CD1c-positive myeloid dendritic cell (primary cell): ENCODE measurements around the gene FOXL2NB.

Source experiments
- DNase-seq: peaks from one replicate; pipeline ENCODE4 v3.0.0-alpha.2; 2016; ENCODE audit errors: extremely low spot score

FOXL2NB gene

DNA sequence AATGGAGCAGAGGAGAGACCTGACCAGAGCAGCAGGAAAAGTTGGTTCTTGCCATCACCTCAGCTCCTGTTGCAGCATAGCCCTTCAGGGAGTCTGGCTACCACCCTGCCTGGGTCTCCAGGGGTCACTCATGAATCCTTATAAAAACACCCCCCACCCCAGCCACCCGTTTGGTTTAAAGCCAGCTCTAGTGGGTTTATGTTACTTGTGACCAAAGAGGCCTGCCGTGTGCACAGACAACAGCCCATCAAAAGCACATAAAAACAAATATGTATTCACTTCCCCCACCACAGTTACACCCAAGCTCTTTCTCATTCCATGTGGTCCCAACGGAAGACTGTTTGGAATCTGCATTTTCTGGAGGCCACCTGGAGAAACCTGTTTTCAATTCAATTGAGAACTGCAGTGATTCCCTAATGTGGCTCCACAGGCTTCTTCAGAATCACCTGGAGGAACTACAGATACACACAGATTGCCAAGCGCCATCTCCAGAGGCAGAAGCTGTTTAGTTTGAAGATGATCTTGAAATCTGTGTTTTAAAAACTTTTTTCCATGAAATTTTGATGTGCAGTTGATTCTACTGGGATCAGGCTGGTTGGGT is 13.8 kb upstream of the FOXL2NB start:
- DNase-seq = no peak

DNA sequence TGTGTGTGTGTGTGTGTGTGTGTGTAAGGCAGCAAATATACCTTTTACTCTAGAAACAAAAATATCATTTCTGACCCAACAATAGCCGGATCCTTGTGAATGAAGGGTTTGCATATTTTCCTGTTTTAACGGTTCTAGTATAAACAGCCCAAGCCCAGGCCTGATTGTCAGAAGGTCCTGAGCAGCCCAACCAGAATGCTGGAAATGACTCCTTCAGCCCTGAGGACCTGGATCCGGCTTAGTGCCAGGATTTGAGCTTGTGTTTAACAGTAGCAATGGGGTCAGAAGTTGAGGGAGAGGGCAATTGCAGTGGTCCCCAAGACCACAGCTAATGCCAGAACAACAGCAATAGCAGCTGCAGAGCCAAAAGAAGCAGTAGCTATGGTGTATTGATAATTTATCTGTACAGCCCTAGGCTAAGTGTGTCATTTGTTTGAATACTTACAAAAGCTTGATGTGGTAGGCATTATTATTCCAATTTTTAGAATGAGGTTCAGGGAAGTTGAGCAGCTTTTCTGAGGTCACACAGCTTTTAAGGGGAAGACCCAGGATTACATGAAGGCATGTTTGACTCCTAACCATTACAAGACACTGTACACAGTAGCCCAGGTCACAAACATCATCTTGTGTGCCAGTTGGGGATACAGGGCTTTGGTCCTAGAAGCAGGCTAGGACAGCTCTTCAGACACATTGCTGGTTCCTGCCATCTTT is 12.9 kb upstream of the FOXL2NB start:
- no peak for DNase-seq

DNA sequence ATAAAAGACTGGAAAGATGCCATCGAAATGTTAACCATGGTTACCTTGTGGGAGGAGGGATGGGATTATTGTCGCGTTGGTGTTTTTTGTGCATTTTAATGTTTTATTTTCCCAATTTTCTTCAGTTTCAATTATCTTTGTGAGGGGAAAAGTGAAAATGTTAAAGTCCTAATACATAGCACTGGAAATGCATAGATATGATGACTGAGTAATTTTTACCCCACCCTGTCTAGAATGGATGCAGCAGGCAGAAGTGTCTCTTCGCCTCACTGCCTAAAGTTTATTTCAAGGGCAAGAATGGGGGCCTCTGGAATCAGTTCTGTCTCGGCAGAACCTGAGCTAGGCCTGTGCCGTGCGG is 11.5 kb upstream of the FOXL2NB start:
- no peak for DNase-seq

DNA sequence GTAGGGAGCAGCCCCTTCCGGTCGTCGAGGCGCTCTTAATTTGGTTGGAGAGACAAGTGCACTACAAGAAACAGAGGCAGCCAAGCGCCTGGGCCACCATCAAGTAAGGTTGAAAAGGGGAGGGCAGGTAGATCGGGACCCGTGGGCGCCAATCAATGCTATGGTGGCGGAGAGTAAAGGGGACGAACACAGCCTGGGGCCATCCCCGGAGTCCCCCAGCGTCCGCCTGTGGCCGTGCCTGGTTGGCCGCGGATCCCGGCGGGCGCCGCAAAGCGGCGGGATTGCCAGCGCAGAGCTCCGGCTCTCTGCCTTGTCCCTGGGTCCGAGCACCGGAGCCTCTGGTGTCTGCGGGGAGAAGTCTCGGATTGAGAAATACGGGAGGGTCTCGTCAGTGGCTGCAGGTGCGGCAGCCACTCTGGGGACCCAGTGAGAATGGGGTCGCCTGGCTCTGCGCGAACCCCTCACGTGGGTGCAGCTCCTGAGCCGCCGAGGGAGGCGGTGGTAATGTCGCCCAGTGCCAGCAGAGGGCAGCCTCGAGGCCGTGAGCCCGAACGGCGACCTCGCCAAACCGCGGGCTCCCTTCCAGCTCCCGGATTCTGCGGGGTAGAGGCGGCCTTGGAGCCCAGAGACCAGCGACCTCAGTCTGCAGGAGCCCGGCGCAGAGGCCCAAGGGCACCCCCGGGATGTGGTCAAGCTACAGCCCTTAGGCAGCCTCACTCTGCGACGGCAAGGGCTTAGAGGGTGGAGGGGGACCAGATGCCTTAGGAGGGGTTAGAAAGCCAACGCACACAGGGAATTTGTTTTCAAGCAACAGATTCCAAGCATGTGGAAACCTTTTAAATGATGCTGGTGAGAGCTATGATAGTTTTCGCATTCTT is 10.9 kb upstream of the FOXL2NB start:
- peak; percentile 69 for DNase-seq

DNA sequence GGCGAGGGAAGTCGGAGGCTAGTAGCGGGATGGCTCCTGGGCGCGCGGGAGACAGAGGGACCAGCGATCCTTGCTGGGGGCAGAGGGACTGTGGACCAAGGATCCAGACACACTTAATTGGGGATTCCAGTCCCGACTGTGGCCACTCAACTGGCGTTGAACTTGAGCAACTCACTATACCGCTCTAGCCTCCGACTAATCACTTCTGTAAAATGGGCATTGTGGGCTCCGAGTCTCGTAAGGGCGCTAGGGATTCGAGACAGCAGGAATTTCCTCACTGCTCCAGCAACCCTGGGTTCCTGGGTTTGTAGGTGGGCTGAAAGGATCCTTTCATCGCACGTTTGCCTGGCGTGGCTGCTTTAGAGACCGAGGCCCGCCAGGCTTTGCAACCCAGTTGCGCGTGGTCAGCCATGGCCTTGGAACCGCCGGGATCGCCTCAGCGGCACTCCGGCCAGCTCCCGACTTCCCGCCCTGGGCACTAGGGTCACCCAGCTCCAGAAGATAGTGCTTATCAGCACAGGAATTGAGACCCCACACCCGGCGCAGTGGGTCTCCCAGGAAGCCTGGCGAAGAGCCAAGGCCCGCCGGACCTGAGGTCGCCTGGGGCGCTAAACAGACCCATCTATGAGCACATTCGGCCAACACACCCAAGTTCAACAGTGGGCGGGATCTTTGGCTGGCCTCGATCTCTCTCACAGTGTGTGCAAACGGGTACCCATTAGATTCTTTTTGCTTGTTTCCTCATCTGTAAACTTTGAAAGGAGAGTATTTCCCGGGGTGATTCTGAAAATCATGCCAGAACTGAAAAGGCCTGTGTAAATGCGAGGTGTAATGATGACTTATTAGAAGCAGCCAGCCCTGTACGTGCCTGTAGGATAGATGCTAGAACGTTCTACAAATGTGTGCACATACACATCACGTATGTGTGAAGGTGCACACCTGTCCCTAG is 10.0 kb upstream of the FOXL2NB start:
- DNase-seq = no peak

DNA sequence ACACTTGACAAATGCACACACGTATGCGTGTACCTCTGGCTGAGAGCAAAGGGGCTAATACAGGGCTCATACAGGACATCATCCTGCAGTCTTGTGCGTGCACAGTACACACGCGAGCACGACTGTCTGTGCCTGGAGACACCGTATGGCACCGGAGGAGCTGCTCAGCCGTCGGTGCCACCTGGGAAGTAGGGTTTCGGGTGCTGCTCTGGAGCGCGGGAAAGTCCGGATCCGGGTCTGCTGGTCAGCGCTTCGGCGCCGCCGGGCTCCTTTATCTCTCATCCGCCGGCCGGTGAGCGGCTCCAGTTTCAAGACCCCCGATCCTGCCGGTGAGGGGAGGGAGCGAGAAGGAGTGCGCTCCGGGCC is 9.3 kb upstream of the FOXL2NB start:
- DNase-seq = no peak

DNA sequence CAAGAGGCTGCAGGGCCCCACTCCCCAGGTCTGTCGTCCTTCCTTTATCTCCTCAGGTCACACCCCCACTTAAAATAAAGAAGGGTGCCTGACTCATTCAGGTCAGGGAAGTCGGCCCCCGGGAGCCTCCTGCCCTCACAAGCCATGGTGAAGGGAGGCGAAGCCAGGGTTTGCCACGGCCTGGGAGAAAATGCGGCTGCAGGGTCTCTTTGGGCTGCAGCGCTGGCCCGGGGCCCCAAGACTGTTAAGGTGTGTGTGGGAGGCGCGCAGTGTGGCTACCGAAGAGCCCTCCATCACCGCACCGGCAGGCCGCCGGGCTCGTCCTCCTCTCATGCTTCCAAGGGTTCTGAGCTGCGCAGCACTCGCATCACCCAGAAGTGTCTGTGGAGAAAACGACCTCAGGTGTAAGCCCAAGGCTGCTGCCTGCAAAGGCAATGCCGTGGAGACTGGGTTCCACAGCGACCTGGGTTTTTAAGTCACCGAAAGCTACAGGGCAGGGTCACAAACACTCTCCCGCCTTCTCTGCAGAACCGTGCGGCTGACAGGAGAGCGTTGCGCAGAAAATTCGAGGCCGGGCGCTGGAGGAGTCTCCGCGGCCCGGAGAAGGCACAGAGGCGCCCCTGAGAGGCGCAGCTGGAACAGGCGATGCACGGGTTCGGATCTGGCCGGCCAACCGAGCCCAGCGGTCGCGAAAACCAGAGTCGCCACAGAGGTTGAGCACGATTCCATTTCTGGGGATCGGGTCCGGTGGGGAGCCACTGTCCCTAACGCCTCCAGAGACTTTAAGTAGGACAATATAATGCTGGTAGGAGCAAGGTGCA is 8.8 kb upstream of the FOXL2NB start:
- peak; percentile 23 for DNase-seq

DNA sequence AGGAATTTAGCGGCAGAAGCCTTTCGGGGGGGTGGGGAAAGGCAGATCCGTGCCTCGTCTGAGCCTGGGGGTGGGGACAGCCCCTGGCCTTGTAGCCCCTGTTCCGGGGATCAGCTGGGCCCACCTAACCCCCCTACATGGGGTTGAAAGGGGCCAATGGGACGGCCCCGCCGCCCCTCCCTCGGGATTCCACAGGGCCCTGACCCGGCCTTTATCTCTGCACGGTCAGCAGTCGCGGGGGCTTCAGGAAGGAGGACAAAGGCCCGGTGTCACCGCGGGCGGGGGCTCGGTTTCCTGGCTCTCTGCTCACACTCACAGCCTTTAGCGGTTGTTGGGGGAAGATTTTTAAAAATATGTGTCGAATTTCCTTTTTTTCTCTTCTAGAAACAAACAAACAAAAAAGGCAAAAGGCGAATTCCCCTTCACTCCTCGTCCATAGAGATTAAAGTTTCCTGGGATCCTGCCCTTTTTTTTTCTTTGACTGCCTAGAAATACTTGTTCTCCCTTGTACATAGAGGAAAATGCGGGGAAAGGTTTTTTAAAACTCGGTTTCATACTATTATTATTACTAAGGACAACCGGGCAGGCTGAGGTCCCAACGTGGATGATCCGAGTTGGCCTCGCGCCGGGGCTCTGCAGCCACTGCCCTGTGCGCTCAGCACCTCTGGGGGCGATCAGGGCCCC is 8.0 kb upstream of the FOXL2NB start:
- no peak for DNase-seq

DNA sequence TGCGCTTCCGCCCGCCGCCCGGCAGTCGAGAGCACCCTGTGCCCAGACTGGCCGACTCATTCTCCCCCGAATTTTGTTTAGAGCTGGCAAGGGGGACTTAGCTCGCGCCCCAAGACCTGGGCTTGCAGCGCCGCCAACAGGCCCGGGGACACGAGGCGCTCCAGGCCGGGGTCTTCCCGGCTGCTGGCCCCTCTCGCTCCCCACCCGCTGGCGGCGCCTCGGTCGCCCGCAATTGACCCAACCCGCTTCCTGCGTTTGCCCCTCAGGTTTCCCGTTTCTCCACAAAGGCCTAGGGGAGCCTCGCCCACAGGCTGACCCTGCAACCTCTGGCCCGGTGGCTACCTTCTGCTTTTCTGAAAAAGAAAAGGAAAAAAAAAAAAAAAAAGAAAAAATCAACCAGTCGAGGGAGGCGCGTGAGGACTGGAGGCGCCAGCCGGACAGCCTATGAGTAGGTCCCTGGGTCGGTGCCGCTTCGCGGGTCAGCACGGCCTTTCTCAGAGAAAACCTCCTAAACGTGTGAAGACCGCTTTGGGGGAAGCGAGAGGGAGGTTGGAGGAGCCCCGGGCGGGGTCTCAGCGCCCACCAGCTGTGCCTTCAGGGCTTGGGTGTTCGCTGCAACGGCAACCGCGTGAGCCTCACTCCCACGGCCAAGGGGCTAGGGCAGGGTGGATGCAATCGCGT is 7.3 kb upstream of the FOXL2NB start:
- DNase-seq = peak; percentile 17

DNA sequence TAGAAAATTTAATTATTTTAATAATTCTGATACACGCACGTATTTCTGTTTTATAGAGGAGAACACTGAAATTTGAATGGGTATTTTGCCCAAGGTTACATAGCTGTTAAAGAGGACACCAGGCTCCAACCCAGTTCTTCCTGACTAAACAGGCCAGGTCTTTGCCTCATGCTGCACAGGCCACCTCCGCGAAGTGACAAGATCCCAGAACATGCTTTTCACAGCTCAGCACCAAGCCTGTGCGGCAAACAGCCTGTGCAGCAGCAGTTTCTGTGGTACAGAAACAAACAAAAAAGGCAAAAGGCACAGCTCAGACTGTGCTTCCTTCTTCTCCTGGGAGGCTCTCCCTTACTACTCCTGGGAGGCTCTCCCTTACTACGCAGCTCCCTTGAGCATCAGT is 6.6 kb upstream of the FOXL2NB start:
- no peak for DNase-seq

DNA sequence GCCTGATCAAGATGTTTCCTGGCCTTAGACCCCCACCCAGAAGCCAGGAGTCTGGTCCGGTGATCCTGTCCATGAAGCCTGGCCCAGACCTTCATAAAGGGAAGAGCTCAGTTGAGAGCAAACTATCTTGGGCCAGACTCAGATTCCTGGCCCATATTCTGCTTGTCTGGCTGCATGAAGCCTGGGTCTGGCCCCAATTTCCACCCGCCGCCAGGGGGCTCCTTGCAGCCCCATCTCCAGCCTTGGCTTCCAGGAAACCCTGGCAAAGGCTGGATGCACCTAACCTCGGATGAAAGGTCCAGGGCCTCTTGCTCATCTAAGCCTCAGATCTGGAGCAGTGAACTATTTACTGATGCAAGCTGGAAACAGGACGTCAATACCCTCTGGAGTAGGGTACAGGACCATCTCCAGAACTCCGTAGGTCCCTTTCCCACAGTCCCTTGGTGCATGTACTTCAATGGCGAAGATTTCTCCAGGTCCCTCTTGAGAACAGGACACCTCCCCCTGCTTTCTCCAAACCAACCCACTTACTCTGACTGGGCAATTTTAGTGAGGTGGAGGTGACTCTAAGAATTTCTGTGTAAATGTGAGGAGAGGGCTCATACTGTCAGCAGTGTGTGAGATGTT is 5.6 kb upstream of the FOXL2NB start:
- DNase-seq = peak; percentile 37

DNA sequence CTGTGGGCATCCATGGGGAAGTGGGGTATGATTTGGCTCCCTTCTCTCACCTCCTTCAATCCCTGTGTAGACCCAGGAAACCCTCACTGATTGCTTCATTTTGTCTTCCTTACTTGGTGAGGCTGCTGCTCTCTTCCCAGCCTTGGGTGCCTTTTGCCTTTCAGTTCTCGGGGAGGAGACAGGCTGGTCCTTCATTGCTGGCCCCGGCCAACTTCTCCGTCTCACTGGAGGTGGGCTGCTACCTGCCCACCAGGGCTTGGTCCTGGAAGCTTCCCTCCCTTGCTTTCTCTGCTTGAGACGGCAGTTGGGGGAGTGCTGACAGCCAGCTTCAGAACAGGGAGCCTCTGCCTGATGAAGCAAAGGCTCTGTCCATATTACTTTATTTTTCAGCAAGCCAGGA is 4.7 kb upstream of the FOXL2NB start:
- no peak for DNase-seq

DNA sequence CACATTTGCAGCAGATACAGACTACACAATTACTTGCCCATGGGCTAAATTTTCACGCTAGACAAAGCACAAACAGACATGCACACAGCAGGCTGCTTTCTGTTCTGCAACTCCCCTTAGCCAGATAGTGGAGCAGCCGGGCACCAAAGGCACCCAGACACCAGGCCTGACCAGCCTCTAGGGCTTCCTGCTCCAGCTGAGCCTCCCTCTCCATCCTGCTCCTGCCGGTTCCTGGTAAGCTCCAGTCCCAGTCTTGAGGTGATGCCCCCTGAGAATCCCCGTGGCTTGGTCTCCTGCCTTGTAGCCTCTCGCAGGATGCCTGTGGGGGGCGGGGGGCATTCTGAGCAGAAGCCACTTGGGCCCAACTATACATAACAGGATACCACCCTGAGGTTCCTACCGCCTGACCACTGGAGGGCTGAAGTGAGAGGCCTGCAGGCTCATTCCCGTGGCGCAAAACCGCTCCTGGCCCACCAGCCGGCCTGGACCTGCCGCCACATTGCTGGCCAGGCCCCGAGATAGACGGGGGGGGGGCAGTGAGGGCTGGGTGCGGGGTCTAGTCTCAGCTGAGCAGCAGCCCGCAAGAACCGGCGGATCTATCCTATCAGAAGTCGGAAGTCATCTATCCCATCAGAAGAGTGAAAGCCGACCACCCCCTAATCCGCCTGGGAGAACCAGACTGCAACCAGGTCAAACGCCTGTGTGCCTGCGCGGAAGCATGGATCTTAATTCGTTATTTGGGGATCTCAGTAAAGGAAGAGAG is 4.0 kb upstream of the FOXL2NB start:
- DNase-seq = no peak

DNA sequence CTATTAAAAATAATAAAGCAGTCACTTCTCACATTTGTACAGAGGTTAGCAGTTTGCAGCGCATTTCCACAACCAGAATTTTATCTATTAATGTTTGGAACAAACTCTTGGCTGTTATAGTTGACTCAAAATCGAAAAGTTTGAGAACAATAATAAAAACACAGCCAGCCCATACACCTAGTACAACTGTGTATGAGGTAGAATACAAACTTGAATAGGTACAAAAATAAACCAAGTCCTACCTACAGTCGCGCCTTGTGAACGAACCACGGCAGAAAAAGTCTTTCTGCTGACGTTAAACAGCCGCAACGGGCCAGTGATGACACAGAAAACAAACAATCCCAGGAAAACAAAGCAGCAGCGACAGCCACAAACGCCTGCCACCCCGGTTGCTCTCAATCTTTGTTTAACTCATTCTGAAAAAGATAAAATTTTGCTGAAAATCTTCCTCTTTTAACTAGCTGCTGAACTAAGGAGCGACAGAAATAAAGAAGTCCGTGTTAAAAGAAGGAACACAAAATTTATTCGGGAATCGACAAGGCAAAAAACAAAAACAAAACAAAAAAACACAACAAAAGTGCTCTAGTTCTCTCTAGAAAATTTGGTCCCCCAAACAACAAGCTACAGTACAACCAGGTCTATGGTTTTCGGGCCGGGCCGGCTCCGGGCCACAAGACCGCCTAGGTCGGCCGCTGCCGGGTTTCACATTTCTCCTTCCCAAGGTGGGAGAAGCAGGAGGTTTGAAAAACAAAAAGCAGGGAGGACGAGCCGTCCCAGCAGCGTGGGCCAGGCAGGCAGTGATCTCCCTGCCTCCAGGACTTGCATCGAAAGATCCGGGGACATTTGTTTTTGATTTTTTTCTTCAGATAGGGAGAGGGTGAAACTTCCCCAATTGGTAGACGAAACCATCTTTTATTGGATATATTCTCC is 3.0 kb upstream of the FOXL2NB start:
- DNase-seq = no peak

DNA sequence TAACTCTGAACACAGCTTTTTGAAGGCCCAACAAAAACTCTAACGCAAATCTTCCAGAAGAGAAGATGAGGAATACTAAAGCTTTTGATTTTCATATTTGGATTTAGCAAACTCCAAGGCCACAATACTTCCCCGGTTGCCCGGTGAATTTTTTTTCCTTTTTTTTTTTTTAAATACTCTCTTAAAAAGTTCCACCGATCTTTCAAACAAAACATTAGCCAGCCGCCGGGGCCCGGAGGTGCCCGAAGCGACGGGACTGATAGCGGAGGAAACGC is 2.4 kb upstream of the FOXL2NB start:
- no peak for DNase-seq

DNA sequence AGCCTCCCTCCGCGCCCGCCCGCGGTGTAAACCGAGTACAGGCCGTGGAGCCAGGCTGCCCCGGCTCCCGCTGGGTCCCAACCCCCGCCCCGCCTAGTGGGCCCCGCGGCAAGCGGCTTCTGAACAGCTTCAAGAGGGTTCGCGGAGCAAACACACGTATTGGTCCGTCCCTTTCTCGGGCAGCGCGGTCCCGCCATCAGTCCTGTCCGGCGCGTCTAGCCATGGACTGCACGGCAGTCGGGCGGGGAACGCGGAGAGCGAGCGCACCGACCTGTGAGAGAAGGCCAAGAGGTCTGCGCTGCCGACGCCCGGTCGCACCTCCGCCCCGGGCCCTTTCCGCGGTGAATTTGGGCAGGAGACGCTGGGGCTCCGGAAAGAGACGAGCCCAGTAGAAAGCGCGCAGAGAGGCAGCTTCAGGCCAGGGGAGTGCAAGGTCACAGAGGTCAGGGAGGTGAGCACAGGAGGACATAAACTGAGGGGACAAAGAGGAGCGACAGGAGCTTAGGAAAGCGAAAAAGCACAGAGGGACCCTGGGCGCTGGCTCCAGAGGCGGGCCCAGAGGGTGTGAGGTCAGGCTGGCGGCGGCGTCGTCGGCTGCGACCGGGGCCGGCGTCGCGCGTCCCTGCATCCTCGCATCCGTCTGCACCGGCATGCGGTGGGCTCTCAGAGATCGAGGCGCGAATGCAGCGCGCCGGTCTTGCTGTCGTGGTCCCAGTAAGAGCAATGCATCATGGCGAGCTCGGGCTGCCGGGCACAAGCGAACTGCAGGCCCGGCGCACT is 1.9 kb upstream of the FOXL2NB start:
- DNase-seq = no peak
